Sigmoid colon (tissue), 7 donors: Measurements from ENCODE around the gene AKAP14. TPM values are rescaled to one million over a fixed set of nuclear protein-coding genes. Genes with fewer than 3 reads are reported as not detected.
"Not testable (repeated sequence)": the region's sequence is repeated elsewhere in the genome, so short reads cannot be mapped to it uniquely, and the experiment has no call there.

Experiments
- DNase-seq: peaks from one replicate; pipeline ENCODE4 v3.0.0-alpha.2; 2019
- H3K27ac ChIP-seq, 4 donors: fragments of 200-600 bp; sonication (generic); one replicate each; pipeline ENCODE4 v1.5.1; 2016 to 2019; ENCODE audit warnings: mild to moderate bottlenecking in 1 of 4
- H3K27me3 ChIP-seq, 3 donors: fragments of 200-600 bp; sonication (generic); one replicate each; pipeline ENCODE4 v1.5.1; 2019; ENCODE audit warnings: mild to moderate bottlenecking in 1 of 3
- H3K36me3 ChIP-seq, 4 donors: fragments of 200-600 bp; sonication (generic); one replicate each; pipeline ENCODE4 v1.5.1; 2016 to 2019
- H3K4me1 ChIP-seq, 4 donors: fragments of 200-600 bp; sonication (generic); one replicate each; pipeline ENCODE4 v1.5.1; 2017 to 2019
- H3K4me3 ChIP-seq, 4 donors: fragments of 200-600 bp; sonication (generic); one replicate each; pipeline ENCODE4 v1.5.1; 2017 to 2019; ENCODE audit warnings: mild to moderate bottlenecking in 2 of 4, moderate library complexity in 1 of 4
- H3K9me3 ChIP-seq, 4 donors: fragments of 200-600 bp in 3 of 4; sonication (generic) in 3 of 4; one replicate each; pipeline versions ENCODE4 v1.5.1 to v1.6.1; 2013 to 2019
- EP300 ChIP-seq, 4 donors: sonication (generic); formaldehyde crosslinking; IDR thresholded peaks; one replicate each; pipeline ENCODE4 v1.6.1; 2017; ENCODE audit warnings: antibody characterized with exemption in 4 of 4
- POLR2A ChIP-seq, 2 donors: fragments of 450-650 bp; IDR thresholded peaks; one replicate each; pipeline ENCODE4 v1.6.1; 2016; ENCODE audit warnings: antibody characterized with exemption in 2 of 2, mild to moderate bottlenecking in 2 of 2, moderate library complexity in 2 of 2
- POLR2AphosphoS5 ChIP-seq, 4 donors: sonication (generic); formaldehyde crosslinking; IDR thresholded peaks; one replicate each; pipeline ENCODE4 v1.6.1; 2017; ENCODE audit warnings: antibody characterized with exemption in 4 of 4
- WGBS, 2 donors: extraction: QIAGEN DNeasy Blood & Tissue Kit; methylation state at CpG; one replicate each; pipeline ENCODE4 v1.1.7; 2013; 5-methylcytosine and 5-hydroxymethylcytosine counted together
- intact Hi-C: fragments of 100-400 bp; cut with DNase I; formaldehyde crosslinking; loops from one replicate; pipeline ENCODE4 v1.15.1; 2023
- polyA plus RNA-seq, 3 donors: library from polyadenylated mRNA; stranded (reverse); fragments of 200-250 nt; gene quantifications; one replicate each; pipeline ENCODE4 v1.2.3, GENCODE V29; 2013
- total RNA-seq, 4 donors: library from RNA; depleted of rRNA; stranded (reverse); fragments of >200 nt; gene quantifications; one replicate each; pipeline ENCODE4 v1.1.0, GENCODE V29; 2016
- TF ChIP-seq, protein P1 (sequence below), 4 experiments: fragments of 450-650 bp in 3 of 4; fragments of 200-600 bp in 1 of 4; IDR thresholded peaks; one replicate each; pipeline ENCODE4 v1.5.1; 2016 to 2019; ENCODE audit warnings: antibody characterized with exemption in 4 of 4, mild to moderate bottlenecking in 3 of 4, moderate library complexity in 2 of 4
- donor health status: healthy with polysubstance abuse.
- donor health status: Bipolar disorder and iron deficiency.
- donor health status: healthy.

The AKAP14 gene
- total and polyA plus RNA-seq, 7 donors = not detected

DNA sequence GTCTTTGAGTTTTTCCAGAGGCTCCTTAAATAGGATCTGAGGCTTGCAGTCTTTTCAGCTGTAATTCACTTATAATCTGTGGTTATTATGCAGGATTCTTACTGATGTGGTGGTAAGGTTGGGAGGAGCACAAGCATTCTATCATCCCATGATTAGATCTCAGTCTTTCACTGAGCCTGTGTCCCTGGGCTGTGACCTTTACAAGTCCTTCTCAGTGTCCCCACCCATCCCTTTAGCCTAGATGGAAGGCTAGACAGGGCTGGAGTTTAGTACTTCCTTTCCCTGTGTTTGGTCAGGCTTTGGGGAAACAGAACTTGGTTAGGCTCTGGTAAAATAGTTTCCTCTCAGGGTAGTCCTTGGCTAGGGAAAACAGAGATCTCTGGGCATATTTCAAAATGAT lies 64.9 kb downstream of the AKAP14 start:
- no peak for DNase-seq
- H3K27ac ChIP-seq = no peak overlapping the region
- intact Hi-C loops = no loop called here
- no peaks in the 10 kb centered on the region for H3K27me3 ChIP-seq
- no peak for TF ChIP-seq POLR2A (IDR thresholded peaks at IDR 0.05)
- no peak for TF ChIP-seq POLR2AphosphoS5 (IDR thresholded peaks at IDR 0.05)
- TF ChIP-seq, protein P1, sequence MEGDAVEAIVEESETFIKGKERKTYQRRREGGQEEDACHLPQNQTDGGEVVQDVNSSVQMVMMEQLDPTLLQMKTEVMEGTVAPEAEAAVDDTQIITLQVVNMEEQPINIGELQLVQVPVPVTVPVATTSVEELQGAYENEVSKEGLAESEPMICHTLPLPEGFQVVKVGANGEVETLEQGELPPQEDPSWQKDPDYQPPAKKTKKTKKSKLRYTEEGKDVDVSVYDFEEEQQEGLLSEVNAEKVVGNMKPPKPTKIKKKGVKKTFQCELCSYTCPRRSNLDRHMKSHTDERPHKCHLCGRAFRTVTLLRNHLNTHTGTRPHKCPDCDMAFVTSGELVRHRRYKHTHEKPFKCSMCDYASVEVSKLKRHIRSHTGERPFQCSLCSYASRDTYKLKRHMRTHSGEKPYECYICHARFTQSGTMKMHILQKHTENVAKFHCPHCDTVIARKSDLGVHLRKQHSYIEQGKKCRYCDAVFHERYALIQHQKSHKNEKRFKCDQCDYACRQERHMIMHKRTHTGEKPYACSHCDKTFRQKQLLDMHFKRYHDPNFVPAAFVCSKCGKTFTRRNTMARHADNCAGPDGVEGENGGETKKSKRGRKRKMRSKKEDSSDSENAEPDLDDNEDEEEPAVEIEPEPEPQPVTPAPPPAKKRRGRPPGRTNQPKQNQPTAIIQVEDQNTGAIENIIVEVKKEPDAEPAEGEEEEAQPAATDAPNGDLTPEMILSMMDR (IDR thresholded peaks at IDR 0.05) = no peak
- TF ChIP-seq EP300 (IDR thresholded peaks at IDR 0.05) = no peak
- no peaks in the 10 kb centered on the region for H3K9me3 ChIP-seq
- H3K4me1 ChIP-seq = no peaks in the 10 kb centered on the region
- H3K4me3 ChIP-seq = no peak overlapping the region
- no peaks in the 10 kb centered on the region for H3K36me3 ChIP-seq

DNA sequence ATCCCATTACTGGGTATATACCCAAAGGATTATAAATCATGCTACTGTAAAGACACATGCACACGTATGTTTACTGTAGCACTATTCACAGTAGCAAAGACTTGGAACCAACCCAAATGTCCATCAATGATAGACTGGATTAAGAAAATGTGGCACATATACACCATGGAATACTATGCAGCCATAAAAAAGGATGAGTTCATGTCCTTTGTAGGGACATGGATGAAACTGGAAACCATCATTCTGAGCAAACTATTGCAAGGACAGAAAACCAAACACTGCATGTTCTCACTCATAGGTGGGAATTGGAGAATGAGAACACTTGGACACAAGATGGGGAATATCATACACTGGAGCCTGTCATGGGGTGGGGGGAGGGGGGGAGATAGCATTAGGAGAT lies 71.1 kb downstream of the AKAP14 start:
- H3K27me3 ChIP-seq, H3K4me3 ChIP-seq, H3K4me1 ChIP-seq, H3K9me3 ChIP-seq, H3K27ac ChIP-seq, H3K36me3 ChIP-seq, intact Hi-C loops, DNase-seq: not testable (repeated sequence)
- 73 to 100% methylated on average over 1 of the region's 1 CpG for WGBS, 2 donors

Other genes with a start within 250 kb of the AKAP14 start
- 100 to 1,000 TPM in 1 of 4 donors, 10 to 100 TPM in 3; 48.2 to 103 (median 69.4) TPM for gene SEPTIN6, start 202.7 kb upstream of the AKAP14 start, total RNA-seq
- 10 to 100 TPM in 1 of 3 donors, 1 to 10 TPM in 2; 5.3 to 32.5 (median 6.0) TPM for gene SEPTIN6, start 202.7 kb upstream of the AKAP14 start, polyA plus RNA-seq
- under 1 TPM in 1 of 4 donors, not detected in 3; 0.54 TPM for gene SOWAHD, start 137.3 kb upstream of the AKAP14 start, total RNA-seq
- gene SOWAHD, start 137.3 kb upstream of the AKAP14 start, polyA plus RNA-seq = 1 to 10 TPM; 3.0 to 5.3 (median 3.6) TPM
- 1,000 to 10,000 TPM; 1,495 to 7,662 (median 5,013) TPM for gene RPL39, start 104.3 kb upstream of the AKAP14 start, total RNA-seq
- gene RPL39, start 104.3 kb upstream of the AKAP14 start, polyA plus RNA-seq = over 10,000 TPM in 1 of 3 donors, 1,000 to 10,000 TPM in 2; 6,879 to 11,369 (median 6,972) TPM
- gene UPF3B, start 42.9 kb upstream of the AKAP14 start, total RNA-seq = 10 to 100 TPM in 2 of 4 donors, 1 to 10 TPM in 2; 6.5 to 11.4 (median 9.2) TPM
- 10 to 100 TPM in 2 of 3 donors, 1 to 10 TPM in 1; 9.0 to 13.2 (median 12.7) TPM for gene UPF3B, start 42.9 kb upstream of the AKAP14 start, polyA plus RNA-seq
- 10 to 100 TPM in 2 of 4 donors, 1 to 10 TPM in 2; 7.2 to 15.6 (median 9.6) TPM for gene RNF113A, start 24.2 kb upstream of the AKAP14 start, total RNA-seq
- gene RNF113A, start 24.2 kb upstream of the AKAP14 start, polyA plus RNA-seq = 10 to 100 TPM; 12.5 to 20.2 (median 14.4) TPM
- 100 to 1,000 TPM in 1 of 4 donors, 10 to 100 TPM in 3; 51.2 to 106 (median 76.3) TPM for gene NDUFA1, start 24.1 kb upstream of the AKAP14 start, total RNA-seq
- 100 to 1,000 TPM; 144 to 412 (median 354) TPM for gene NDUFA1, start 24.1 kb upstream of the AKAP14 start, polyA plus RNA-seq
- gene NKAP, start 47.9 kb downstream of the AKAP14 start, total RNA-seq = 1 to 10 TPM; 3.9 to 7.8 (median 5.5) TPM
- gene NKAP, start 47.9 kb downstream of the AKAP14 start, polyA plus RNA-seq = 1 to 10 TPM; 3.6 to 5.3 (median 3.9) TPM
- gene RHOXF2B, start 181.8 kb downstream of the AKAP14 start, total RNA-seq = not detected
- gene RHOXF2B, start 181.8 kb downstream of the AKAP14 start, polyA plus RNA-seq = not detected
- 1 to 10 TPM in 2 of 4 donors, not detected in 2; 1.3 to 2.2 TPM for gene RHOXF1, start 220.0 kb downstream of the AKAP14 start, total RNA-seq
- not detected for gene RHOXF1, start 220.0 kb downstream of the AKAP14 start, polyA plus RNA-seq